Lung (tissue), 12 donors: ENCODE data around the gene ADGRA1. TPM values are rescaled to one million over a fixed set of nuclear protein-coding genes. Genes with fewer than 3 reads are reported as not detected.

ENCODE experiments used
- ATAC-seq: fragments of 200-7000 bp; cut with Tn5 transposase; one replicate; pipeline ENCODE4 v1.9.1; 2020; ENCODE audit warnings: moderate number of reproducible peaks; ENCODE audit not compliant: insufficient read depth, low FRiP score
- DNase-seq, 3 donors: peaks; one replicate each; pipeline ENCODE4 v3.0.0-alpha.2; 2013 to 2017
- H3K27ac ChIP-seq, 2 donors: one replicate each; pipeline ENCODE4 v1.5.1; 2013; ENCODE audit warnings: mild to moderate bottlenecking in 2 of 2, moderate library complexity in 2 of 2, control low read depth in 1 of 2, inconsistent platforms in 1 of 2, low read depth in 1 of 2, low read length in 1 of 2
- H3K27me3 ChIP-seq, 3 donors: one replicate each; pipeline ENCODE4 v1.5.1; 2013; ENCODE audit warnings: low read length in 2 of 3; ENCODE audit not compliant: control insufficient read depth in 3 of 3, insufficient read depth in 3 of 3
- H3K36me3 ChIP-seq, 4 donors: one replicate each; pipeline ENCODE4 v1.5.1; 2013; ENCODE audit warnings: low read length in 4 of 4, mild to moderate bottlenecking in 1 of 4, moderate library complexity in 1 of 4; ENCODE audit not compliant: control insufficient read depth in 4 of 4, insufficient read depth in 4 of 4
- H3K4me1 ChIP-seq, 5 donors: one replicate each; pipeline ENCODE4 v1.5.1; 2013; ENCODE audit warnings: low read length in 5 of 5, mild to moderate bottlenecking in 2 of 5, moderate library complexity in 1 of 5; ENCODE audit not compliant: control insufficient read depth in 5 of 5, insufficient read depth in 5 of 5
- H3K4me3 ChIP-seq: one replicate; pipeline ENCODE4 v1.5.1; 2013; ENCODE audit warnings: mild to moderate bottlenecking, control low read depth, moderate library complexity
- H3K9ac ChIP-seq, 2 donors: one replicate each; pipeline ENCODE4 v1.5.1; 2013; ENCODE audit warnings: low read length in 2 of 2, control low read depth in 1 of 2; ENCODE audit not compliant: insufficient read depth in 1 of 2
- H3K9me3 ChIP-seq, 4 donors: one replicate each; pipeline ENCODE4 v1.5.1; 2013; ENCODE audit warnings: low read length in 3 of 4, mild to moderate bottlenecking in 1 of 4, moderate library complexity in 1 of 4; ENCODE audit not compliant: control insufficient read depth in 4 of 4, insufficient read depth in 3 of 4
- WGBS, 2 donors: extraction: QIAGEN DNeasy Blood & Tissue Kit; methylation state at CpG; one replicate each; pipeline ENCODE4 v1.1.7; 2013; 5-methylcytosine and 5-hydroxymethylcytosine counted together
- polyA plus RNA-seq, 2 donors: library from polyadenylated mRNA; stranded (reverse); fragments of 200-250 nt; gene quantifications; one replicate each; pipeline ENCODE4 v1.2.1, GENCODE V29; 2013
- total RNA-seq, 2 donors: library from RNA; depleted of rRNA in 1 of 2; stranded (reverse); fragments of >200 nt in 1 of 2; gene quantifications; one replicate each; pipeline ENCODE4 v1.2.1, GENCODE V29; 2014 to 2021
- TF ChIP-seq, protein P1 (sequence below): IDR thresholded peaks from 2 replicates; pipeline ENCODE4 v1.5.1; 2012; ENCODE audit warnings: mild to moderate bottlenecking; ENCODE audit errors: control extremely low read depth, extremely low read depth
- donor health status: control.
- donor health status: control.
- donor health status: Bipolar disorder and iron deficiency.
- donor health status: healthy.
- donor health status: DM: yes; HTN: yes; CAD: no.

The ADGRA1 gene
- total and polyA plus RNA-seq, 4 donors, result 0.05 to 1.3 (median 0.20) TPM

- 82 to 91% methylated on average over 18 of the region's 18 CpGs for WGBS, 2 donors
- no peaks in the 10 kb centered on the region for H3K9me3 ChIP-seq
- H3K27ac ChIP-seq, result no peak overlapping the region
- H3K4me3 ChIP-seq, result no peak overlapping the region
- peaks cover 0 to 7% (median 0%) of the 10 kb centered on the region in 5 donors for H3K4me1 ChIP-seq
- ATAC-seq (no peak), DNase-seq (no peak)
- TF ChIP-seq, protein P1, sequence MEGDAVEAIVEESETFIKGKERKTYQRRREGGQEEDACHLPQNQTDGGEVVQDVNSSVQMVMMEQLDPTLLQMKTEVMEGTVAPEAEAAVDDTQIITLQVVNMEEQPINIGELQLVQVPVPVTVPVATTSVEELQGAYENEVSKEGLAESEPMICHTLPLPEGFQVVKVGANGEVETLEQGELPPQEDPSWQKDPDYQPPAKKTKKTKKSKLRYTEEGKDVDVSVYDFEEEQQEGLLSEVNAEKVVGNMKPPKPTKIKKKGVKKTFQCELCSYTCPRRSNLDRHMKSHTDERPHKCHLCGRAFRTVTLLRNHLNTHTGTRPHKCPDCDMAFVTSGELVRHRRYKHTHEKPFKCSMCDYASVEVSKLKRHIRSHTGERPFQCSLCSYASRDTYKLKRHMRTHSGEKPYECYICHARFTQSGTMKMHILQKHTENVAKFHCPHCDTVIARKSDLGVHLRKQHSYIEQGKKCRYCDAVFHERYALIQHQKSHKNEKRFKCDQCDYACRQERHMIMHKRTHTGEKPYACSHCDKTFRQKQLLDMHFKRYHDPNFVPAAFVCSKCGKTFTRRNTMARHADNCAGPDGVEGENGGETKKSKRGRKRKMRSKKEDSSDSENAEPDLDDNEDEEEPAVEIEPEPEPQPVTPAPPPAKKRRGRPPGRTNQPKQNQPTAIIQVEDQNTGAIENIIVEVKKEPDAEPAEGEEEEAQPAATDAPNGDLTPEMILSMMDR, result no peak
- no peak overlapping the region for H3K9ac ChIP-seq
- H3K27me3 ChIP-seq, result peaks cover 3 to 35% (median 11%) of the 10 kb centered on the region in 3 donors
- no peaks in the 10 kb centered on the region for H3K36me3 ChIP-seq
These were observed 9.7 kb downstream of the ADGRA1 start for GRCh38 chr10:133097418-133097817.

DNA sequence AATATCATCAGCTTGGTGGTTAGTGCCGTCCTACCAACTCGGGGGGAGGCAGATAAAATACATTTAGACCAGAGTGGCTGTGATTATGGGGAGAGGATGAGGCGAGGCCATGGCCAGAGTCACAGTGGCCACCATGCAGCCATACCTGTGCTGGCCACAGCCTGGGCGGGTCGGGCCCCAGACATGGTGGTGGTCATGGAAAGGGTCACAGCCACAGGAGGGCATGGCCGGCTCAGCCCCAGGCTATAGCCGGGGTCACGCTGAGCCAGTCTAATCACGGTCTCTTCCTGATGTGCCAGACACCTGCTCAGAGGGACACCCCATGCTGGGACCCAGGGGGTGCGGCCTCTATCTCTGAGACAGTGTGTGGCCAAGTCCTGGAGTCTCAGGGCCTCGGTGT, 10.2 kb downstream of the ADGRA1 start:
- H3K9me3 ChIP-seq, result no peaks in the 10 kb centered on the region
- WGBS, 2 donors, result 88 to 89% methylated on average over 11 of the region's 11 CpGs
- TF ChIP-seq, protein P1, result no peak
- no peak overlapping the region for H3K4me3 ChIP-seq
- peaks cover 3 to 31% (median 11%) of the 10 kb centered on the region in 3 donors for H3K27me3 ChIP-seq
- DNase-seq (no peak), ATAC-seq (no peak)
- H3K27ac ChIP-seq, result no peak overlapping the region
- H3K36me3 ChIP-seq, result no peaks in the 10 kb centered on the region
- peaks cover 0 to 7% (median 0%) of the 10 kb centered on the region in 5 donors for H3K4me1 ChIP-seq
- no peak overlapping the region for H3K9ac ChIP-seq

DNA sequence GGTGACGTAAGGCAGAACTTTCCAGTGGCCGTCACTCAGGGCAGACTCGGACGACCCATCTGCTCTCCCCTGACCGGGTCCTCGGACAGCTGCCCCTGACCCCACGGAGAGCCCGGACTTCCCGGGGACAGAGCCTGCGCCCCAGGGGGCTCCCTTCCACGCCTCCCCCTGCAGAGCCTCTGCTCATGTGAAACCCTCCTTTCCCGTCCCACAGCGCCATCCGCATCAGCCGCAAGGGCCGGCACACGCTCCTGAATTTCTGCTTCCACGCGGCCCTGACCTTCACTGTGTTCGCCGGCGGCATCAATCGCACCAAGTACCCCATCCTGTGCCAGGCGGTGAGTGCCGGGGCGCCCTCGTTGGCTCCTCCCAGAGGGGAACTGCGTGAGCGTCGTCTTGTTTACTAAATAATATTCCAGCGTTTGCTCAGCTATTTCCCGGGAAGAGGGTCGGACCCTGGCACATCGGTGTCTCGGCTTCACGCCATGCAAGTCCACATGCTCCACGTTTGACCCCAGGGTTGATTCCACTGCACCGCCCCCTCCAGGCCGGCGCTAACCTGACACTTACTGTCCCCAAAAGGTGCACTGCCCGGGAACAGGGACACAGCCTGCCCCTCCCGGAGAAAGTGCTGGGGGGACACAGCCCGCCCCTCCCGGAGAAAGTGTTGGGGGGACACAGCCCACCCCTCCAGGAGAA, 10.9 kb downstream of the ADGRA1 start:
- ATAC-seq (no peak), DNase-seq (no peak)
- Histone ChIP-seq H3K9ac (no peak overlapping the region), H3K36me3 (no peaks in the 10 kb centered on the region), H3K9me3 (no peaks in the 10 kb centered on the region), H3K27me3 (peaks cover 7 to 28% (median 9%) of the 10 kb centered on the region in 3 donors), H3K27ac (no peak overlapping the region), H3K4me3 (no peak overlapping the region), H3K4me1 (peaks cover 0 to 7% (median 0%) of the 10 kb centered on the region in 5 donors)
- WGBS, 2 donors, result 76 to 83% methylated on average over 44 of the region's 44 CpGs
- TF ChIP-seq, protein P1, result no peak

GRCh38 chr10:133099571-133099970, 11.8 kb downstream of the ADGRA1 start:
- Histone ChIP-seq H3K9ac (no peak overlapping the region), H3K4me1 (peaks cover 0 to 7% (median 0%) of the 10 kb centered on the region in 5 donors), H3K27me3 (peaks cover 4 to 25% (median 14%) of the 10 kb centered on the region in 3 donors), H3K4me3 (no peak overlapping the region), H3K9me3 (no peaks in the 10 kb centered on the region), H3K36me3 (no peaks in the 10 kb centered on the region), H3K27ac (no peak overlapping the region)
- DNase-seq (no peak), ATAC-seq (no peak)
- TF ChIP-seq, protein P1, result no peak
- 79 to 93% methylated on average over 5 of the region's 5 CpGs for WGBS, 2 donors
